ENCODE data around the gene MEFV.

GRCh38 chr16:3234543-3234856, 21.9 kb downstream of the MEFV start:
- TF ChIP-seq POLR2AphosphoS5 (IDR thresholded peaks at IDR 0.05; ENCODE audit: borderline replicate concordance, low read depth, low read length) (no peak), EZH2 (IDR thresholded peaks at IDR 0.05) (no peak)

All from SK-N-MC (cell line).